WTC11 (cell line): ENCODE results near the gene TBC1D22B.

Experiments used
- JUN ChIP-seq: sonication (generic); formaldehyde crosslinking; IDR thresholded peaks from 2 replicates; pipeline ENCODE4 v1.8.0; 2023; ENCODE audit warnings: mild to moderate bottlenecking, missing genetic modification reagents
- RORB ChIP-seq: fragments of 250-450 bp; sonication (Bioruptor Pico); IDR thresholded peaks from 2 replicates; pipeline ENCODE4 v1.9.0; 2021; ENCODE audit warnings: mild to moderate bottlenecking
- SP1 ChIP-seq: sonication (generic); formaldehyde crosslinking; conservative IDR thresholded peaks from 2 replicates; pipeline ENCODE4 v1.8.1; 2022; ENCODE audit warnings: missing genetic modification reagents
- TEAD4 ChIP-seq: sonication (generic); formaldehyde crosslinking; IDR thresholded peaks from 2 replicates; pipeline ENCODE4 v1.8.0; 2022; ENCODE audit warnings: mild to moderate bottlenecking, missing genetic modification reagents
- ZNF121 ChIP-seq: sonication (generic); formaldehyde crosslinking; IDR thresholded peaks from 2 replicates; pipeline ENCODE4 v1.8.0; 2023; ENCODE audit warnings: missing genetic modification reagents
- ZNF138 ChIP-seq: sonication (generic); formaldehyde crosslinking; conservative IDR thresholded peaks from 2 replicates; pipeline ENCODE4 v1.8.1; 2022; ENCODE audit warnings: mild to moderate bottlenecking, moderate library complexity, missing genetic modification reagents
- ZNF219 ChIP-seq: sonication (generic); formaldehyde crosslinking; IDR thresholded peaks from 2 replicates; pipeline ENCODE4 v1.8.0; 2023; ENCODE audit warnings: missing genetic modification reagents, mild to moderate bottlenecking, borderline replicate concordance
- ZNF232 ChIP-seq: sonication (generic); formaldehyde crosslinking; IDR thresholded peaks from 2 replicates; pipeline ENCODE4 v1.8.0; 2022; ENCODE audit warnings: mild to moderate bottlenecking, missing genetic modification reagents
- TF ChIP-seq, protein P1 (sequence below): fragments of 200-600 bp; IDR thresholded peaks from 2 replicates; pipeline ENCODE4 v1.8.0; 2022; ENCODE audit warnings: antibody characterized with exemption
- TF ChIP-seq, protein P2 (sequence below): sonication (generic); formaldehyde crosslinking; IDR thresholded peaks from 2 replicates; pipeline ENCODE4 v1.8.1; 2023; ENCODE audit warnings: mild to moderate bottlenecking, missing genetic modification reagents
- TF ChIP-seq, protein P3 (sequence below): sonication (generic); formaldehyde crosslinking; IDR thresholded peaks from 2 replicates; pipeline ENCODE4 v1.8.0; 2022; ENCODE audit warnings: mild to moderate bottlenecking, missing genetic modification reagents
- TF ChIP-seq, protein P4 (sequence below): sonication (generic); formaldehyde crosslinking; IDR thresholded peaks from 2 replicates; pipeline ENCODE4 v1.8.1; 2023; ENCODE audit warnings: mild to moderate bottlenecking, moderate library complexity, missing genetic modification reagents
- TF ChIP-seq, protein P5 (sequence below): sonication (generic); formaldehyde crosslinking; IDR thresholded peaks from 2 replicates; pipeline ENCODE4 v1.8.1; 2023; ENCODE audit warnings: mild to moderate bottlenecking, missing genetic modification reagents, borderline replicate concordance
- TF ChIP-seq, protein P6 (sequence below): sonication (generic); formaldehyde crosslinking; IDR thresholded peaks from 2 replicates; pipeline ENCODE4 v1.8.1; 2023; ENCODE audit warnings: mild to moderate bottlenecking, missing genetic modification reagents, moderate library complexity

DNA sequence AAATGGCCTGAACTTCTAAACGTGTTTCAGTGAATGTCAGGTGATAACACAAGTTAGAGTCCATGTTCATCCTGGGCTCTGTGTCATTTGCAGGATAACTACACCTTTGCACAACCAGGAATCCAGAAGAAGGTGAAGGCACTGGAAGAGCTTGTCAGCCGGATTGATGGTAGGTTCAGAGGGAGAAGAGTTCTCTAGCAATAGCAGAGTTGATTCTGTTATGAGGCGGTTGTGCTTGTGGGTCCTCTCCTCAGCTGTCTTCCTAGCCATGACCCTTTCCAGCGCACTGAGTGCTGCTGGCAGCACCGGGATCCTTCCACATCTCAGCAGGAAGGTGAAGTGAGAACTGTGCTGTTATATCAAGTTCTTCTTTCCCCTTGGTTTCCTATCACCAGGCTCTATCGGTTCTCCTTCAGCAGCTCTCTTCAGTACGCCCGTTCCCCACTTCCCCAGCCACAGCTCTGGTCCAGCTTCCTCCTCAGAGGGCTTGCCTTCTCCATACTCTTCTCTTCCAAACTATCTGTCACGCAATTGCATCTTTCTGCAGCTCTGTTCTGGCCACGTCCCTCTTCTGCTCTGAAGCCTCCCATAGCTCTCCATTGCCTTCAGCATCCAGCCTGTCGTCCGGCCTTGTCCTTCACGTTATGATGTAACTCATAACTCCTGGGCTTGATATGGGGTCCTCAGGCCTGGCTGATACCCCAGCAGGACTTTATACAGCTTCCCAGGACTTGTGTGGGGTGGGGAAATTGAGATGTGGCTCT lies 56.3 kb downstream of the TBC1D22B start:
- TF ChIP-seq, protein P1, sequence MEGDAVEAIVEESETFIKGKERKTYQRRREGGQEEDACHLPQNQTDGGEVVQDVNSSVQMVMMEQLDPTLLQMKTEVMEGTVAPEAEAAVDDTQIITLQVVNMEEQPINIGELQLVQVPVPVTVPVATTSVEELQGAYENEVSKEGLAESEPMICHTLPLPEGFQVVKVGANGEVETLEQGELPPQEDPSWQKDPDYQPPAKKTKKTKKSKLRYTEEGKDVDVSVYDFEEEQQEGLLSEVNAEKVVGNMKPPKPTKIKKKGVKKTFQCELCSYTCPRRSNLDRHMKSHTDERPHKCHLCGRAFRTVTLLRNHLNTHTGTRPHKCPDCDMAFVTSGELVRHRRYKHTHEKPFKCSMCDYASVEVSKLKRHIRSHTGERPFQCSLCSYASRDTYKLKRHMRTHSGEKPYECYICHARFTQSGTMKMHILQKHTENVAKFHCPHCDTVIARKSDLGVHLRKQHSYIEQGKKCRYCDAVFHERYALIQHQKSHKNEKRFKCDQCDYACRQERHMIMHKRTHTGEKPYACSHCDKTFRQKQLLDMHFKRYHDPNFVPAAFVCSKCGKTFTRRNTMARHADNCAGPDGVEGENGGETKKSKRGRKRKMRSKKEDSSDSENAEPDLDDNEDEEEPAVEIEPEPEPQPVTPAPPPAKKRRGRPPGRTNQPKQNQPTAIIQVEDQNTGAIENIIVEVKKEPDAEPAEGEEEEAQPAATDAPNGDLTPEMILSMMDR, result no peak
- TF ChIP-seq, protein P2, sequence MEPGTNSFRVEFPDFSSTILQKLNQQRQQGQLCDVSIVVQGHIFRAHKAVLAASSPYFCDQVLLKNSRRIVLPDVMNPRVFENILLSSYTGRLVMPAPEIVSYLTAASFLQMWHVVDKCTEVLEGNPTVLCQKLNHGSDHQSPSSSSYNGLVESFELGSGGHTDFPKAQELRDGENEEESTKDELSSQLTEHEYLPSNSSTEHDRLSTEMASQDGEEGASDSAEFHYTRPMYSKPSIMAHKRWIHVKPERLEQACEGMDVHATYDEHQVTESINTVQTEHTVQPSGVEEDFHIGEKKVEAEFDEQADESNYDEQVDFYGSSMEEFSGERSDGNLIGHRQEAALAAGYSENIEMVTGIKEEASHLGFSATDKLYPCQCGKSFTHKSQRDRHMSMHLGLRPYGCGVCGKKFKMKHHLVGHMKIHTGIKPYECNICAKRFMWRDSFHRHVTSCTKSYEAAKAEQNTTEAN (CRISPR knock-in tag), result no peak
- TF ChIP-seq RORB (CRISPR knock-in tag), result no peak
- no peak for TF ChIP-seq ZNF232 (CRISPR knock-in tag)
- no peak for TF ChIP-seq ZNF121
- no peak for TF ChIP-seq ZNF138 (CRISPR knock-in tag)
- no peak for TF ChIP-seq SP1 (CRISPR knock-in tag)
- TF ChIP-seq, protein P3, sequence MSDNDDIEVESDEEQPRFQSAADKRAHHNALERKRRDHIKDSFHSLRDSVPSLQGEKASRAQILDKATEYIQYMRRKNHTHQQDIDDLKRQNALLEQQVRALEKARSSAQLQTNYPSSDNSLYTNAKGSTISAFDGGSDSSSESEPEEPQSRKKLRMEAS, result no peak
- TF ChIP-seq JUN (CRISPR knock-in tag), result no peak
- no peak for TF ChIP-seq TEAD4
- TF ChIP-seq, protein P4, sequence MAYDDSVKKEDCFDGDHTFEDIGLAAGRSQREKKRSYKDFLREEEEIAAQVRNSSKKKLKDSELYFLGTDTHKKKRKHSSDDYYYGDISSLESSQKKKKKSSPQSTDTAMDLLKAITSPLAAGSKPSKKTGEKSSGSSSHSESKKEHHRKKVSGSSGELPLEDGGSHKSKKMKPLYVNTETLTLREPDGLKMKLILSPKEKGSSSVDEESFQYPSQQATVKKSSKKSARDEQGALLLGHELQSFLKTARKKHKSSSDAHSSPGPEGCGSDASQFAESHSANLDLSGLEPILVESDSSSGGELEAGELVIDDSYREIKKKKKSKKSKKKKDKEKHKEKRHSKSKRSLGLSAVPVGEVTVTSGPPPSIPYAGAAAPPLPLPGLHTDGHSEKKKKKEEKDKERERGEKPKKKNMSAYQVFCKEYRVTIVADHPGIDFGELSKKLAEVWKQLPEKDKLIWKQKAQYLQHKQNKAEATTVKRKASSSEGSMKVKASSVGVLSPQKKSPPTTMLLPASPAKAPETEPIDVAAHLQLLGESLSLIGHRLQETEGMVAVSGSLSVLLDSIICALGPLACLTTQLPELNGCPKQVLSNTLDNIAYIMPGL, result no peak
- TF ChIP-seq, protein P5, sequence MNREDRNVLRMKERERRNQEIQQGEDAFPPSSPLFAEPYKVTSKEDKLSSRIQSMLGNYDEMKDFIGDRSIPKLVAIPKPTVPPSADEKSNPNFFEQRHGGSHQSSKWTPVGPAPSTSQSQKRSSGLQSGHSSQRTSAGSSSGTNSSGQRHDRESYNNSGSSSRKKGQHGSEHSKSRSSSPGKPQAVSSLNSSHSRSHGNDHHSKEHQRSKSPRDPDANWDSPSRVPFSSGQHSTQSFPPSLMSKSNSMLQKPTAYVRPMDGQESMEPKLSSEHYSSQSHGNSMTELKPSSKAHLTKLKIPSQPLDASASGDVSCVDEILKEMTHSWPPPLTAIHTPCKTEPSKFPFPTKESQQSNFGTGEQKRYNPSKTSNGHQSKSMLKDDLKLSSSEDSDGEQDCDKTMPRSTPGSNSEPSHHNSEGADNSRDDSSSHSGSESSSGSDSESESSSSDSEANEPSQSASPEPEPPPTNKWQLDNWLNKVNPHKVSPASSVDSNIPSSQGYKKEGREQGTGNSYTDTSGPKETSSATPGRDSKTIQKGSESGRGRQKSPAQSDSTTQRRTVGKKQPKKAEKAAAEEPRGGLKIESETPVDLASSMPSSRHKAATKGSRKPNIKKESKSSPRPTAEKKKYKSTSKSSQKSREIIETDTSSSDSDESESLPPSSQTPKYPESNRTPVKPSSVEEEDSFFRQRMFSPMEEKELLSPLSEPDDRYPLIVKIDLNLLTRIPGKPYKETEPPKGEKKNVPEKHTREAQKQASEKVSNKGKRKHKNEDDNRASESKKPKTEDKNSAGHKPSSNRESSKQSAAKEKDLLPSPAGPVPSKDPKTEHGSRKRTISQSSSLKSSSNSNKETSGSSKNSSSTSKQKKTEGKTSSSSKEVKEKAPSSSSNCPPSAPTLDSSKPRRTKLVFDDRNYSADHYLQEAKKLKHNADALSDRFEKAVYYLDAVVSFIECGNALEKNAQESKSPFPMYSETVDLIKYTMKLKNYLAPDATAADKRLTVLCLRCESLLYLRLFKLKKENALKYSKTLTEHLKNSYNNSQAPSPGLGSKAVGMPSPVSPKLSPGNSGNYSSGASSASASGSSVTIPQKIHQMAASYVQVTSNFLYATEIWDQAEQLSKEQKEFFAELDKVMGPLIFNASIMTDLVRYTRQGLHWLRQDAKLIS, result no peak
- no peak for TF ChIP-seq ZNF219
- TF ChIP-seq, protein P6, sequence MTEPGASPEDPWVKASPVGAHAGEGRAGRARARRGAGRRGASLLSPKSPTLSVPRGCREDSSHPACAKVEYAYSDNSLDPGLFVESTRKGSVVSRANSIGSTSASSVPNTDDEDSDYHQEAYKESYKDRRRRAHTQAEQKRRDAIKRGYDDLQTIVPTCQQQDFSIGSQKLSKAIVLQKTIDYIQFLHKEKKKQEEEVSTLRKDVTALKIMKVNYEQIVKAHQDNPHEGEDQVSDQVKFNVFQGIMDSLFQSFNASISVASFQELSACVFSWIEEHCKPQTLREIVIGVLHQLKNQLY (CRISPR knock-in tag), result no peak
